ENCODE measurements around the gene KANK3.
A peak's percentile ranks its signal among the peaks of the same experiment; 100 is the strongest.

Gene KANK3

DNA sequence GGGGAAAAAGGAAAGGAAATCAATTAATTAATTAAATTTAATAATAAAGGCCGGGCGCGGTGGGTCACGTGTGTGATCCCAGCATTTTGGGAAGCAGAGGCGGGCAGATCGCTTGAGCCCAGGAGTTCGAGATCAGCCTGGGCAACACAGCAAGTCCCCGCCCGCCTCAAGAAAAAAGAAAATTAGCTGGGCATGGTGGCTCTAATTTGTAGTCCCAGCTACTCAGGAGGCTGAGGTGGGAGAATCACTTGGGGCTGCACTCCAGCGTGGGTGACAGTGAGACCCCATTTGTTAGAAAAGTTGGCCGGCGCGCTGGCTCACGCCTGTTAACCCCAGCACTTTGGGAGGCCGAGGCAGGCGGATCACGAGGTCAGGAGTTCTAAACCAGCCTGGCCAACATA is 34.2 kb downstream of the KANK3 start:
- ChIA-PET CTCF (no interaction called here), POLR2A (no interaction called here)
- H3K4me3 ChIP-seq (ENCODE audit: low read depth, low read length), result no peak overlapping the region
- TF ChIP-seq, protein P1, sequence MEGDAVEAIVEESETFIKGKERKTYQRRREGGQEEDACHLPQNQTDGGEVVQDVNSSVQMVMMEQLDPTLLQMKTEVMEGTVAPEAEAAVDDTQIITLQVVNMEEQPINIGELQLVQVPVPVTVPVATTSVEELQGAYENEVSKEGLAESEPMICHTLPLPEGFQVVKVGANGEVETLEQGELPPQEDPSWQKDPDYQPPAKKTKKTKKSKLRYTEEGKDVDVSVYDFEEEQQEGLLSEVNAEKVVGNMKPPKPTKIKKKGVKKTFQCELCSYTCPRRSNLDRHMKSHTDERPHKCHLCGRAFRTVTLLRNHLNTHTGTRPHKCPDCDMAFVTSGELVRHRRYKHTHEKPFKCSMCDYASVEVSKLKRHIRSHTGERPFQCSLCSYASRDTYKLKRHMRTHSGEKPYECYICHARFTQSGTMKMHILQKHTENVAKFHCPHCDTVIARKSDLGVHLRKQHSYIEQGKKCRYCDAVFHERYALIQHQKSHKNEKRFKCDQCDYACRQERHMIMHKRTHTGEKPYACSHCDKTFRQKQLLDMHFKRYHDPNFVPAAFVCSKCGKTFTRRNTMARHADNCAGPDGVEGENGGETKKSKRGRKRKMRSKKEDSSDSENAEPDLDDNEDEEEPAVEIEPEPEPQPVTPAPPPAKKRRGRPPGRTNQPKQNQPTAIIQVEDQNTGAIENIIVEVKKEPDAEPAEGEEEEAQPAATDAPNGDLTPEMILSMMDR (IDR thresholded peaks at IDR 0.05; ENCODE audit: insufficient read depth, low read length, missing control alignments), result no peak
- DNase-seq (ENCODE audit: low read depth, low spot score), result no peak

DNA sequence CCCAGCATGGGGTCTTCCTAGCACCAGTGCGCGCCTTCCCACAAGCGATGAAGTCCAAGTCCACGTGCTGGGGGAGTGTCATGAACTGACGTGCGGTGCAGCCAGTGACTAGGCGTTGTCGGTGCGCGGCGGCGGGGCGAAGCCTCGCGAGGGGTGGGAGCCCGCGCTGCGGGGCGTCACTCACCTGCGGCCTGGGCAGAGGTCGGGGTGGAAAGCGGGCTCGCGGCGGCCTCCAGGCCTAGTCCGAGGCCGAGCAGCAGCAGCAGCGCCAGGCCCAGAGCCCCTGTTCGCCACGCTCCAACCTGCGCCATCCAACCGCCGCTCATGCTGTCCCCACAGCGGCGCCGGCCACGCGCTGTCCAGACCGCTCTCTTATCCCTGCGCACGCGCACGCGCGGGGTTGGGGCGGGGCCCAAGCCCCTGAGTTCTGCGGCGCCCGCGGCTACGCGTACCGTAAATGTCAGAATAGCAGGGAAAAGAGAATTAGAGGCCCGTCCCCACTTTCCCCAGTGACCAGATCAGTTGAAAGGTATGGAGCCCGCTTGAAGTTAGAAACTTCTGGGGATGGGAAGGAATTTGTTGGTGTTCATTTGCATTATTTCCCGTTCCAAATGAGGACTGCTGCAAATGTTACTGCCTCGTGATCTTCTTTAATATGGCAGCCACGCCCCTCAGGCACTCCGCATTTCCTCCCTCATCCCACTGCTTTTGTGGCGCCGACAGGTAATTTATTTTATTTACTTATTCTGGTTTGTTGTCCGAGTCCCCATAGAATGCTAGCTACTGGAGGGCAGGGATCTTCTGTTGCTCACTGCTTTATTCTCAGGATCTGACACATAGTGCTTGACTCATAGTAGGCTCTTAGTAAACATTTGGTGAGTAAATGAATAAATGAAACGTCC is 34.8 kb downstream of the KANK3 start, which contains the start of gene CD320:
Gene CD320 (minus strand): TSS at position 394 of the 902 bp plus-strand sequence. CDS start 68 bp downstream, at position 326.
- peak within 1 kb of the TSS; percentile 69 for H3K4me3 ChIP-seq (ENCODE audit: low read depth, low read length)
- ChIA-PET POLR2A (no interaction called here), CTCF (no interaction called here)
- TF ChIP-seq, protein P1 (IDR thresholded peaks at IDR 0.05; ENCODE audit: insufficient read depth, low read length, missing control alignments), result no peak
- DNase-seq (ENCODE audit: low read depth, low spot score), result no peak

DNA sequence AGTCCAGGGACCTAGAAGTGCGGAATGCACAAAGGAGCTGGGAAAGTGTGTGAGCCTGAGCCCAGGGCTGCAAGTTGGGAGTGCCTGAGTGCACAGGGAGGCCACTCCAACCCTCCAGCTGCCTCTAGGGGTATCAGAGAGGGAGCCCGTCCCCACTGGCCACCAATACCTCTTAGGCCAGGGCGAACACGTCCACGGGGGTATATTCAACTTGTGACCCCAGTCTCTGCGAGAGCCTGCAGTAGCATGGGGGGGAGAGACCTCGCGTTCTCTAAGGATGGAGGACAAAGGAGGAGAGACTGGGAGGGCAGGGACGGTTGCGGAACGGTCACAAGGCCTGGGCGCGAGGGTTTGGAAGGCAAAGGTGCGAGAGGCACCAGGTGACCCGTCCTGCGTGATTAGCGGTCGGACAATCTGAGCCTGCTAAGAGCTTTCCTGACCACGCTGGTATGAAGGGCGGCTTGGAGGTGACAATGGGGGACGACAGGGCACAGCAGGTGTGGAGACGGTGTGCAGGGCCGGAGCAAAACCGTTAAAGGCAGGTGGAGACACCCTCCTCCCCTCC is 35.6 kb downstream of the KANK3 start:
- H3K4me3 ChIP-seq (ENCODE audit: low read depth, low read length), result peak overlapping the region; percentile 69
- TF ChIP-seq, protein P1 (IDR thresholded peaks at IDR 0.05; ENCODE audit: insufficient read depth, low read length, missing control alignments), result no peak
- CTCF ChIA-PET, result interaction anchor here (0.6 kb wide), 1 partner anchor 274 kb away, joined by 3 read pairs; no protein-coding TSS in a partner anchor
- DNase-seq (ENCODE audit: low read depth, low spot score), result no peak
- POLR2A ChIA-PET, result no interaction called here

DNA sequence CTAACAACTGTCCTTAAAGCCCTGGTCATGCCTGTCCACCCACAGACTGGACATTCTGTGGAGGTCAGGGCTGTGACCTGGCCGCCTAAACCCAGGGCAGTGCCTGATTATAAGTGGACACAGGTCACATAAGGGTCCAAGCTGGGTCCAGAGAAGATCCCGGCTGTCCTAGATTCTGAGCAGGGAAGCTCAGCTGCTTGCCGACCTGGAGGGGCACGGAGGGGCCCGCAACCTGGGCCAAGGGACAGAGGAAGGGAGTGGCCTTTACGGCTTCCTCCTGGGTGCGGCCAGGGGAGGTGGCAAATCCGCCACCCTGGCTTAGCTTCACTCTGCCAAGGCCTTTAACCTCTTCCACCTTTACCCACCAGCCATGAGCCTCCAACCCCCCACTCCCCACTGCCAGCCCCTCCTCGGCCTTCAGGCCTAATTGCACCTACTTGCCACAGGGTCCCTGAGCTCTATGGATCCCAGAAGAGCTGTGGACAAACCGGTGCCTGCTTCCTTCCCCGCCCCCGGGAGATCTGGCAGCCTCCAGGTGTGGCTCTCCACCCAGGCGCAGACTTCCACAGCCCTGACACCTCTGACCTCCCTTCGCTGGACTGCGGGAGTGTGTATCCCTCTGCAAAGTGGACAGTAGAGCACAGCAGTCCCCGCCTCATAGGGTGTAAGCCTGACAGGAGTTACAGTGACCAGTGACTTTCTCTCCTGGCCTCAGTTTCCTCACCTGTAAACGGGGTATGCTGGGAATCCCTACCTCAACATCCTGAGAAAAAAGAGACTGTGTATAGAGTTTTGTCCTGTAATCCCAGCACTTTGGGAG is 36.6 kb downstream of the KANK3 start:
- TF ChIP-seq, protein P1 (IDR thresholded peaks at IDR 0.05; ENCODE audit: insufficient read depth, low read length, missing control alignments), result no peak
- no peak for DNase-seq (ENCODE audit: low read depth, low spot score)
- ChIA-PET POLR2A (no interaction called here), CTCF (interaction anchor here (0.6 to 1.1 kb wide), 2 partner anchors 14 to 275 kb away, joined by 3 read pairs; no protein-coding TSS in a partner anchor)
- H3K4me3 ChIP-seq (ENCODE audit: low read depth, low read length), result no peak overlapping the region

DNA sequence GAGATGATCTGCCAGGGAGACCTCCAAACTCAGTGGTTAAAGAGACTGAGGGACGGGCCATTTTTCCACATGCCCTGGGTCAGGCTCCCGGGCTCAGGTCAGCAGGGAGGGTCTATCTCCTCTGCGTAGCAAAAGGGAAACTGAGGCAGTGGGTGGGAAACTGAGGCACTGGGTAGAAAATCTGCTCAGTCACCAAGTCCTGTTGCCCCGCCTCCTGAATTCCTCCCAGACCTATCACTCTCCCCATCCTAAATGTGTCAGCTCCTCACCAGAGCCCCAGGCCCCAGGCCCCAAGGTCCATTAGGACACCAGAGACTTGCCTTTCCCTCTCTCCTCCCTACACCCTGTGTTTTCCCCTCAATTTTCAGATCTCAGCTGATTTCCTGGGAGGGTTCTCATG is 37.3 kb downstream of the KANK3 start:
- no peak for DNase-seq (ENCODE audit: low read depth, low spot score)
- TF ChIP-seq, protein P1 (IDR thresholded peaks at IDR 0.05; ENCODE audit: insufficient read depth, low read length, missing control alignments), result no peak
- H3K4me3 ChIP-seq (ENCODE audit: low read depth, low read length), result no peak overlapping the region
- ChIA-PET CTCF (interaction anchor here (1.1 kb wide), 1 partner anchor 15 kb away, joined by 3 read pairs; no protein-coding TSS in a partner anchor), POLR2A (no interaction called here)

Data from AG04449 (cell line).